Coronary artery (tissue), 2 donors: ENCODE results near the gene JARID2.
A peak's percentile ranks its signal among the peaks of the same experiment; 100 is the strongest.

ENCODE experiments used
- DNase-seq: peaks from one replicate; pipeline ENCODE4 v3.0.0-alpha.2; 2017; ENCODE audit warnings: low spot score
- H3K27ac ChIP-seq, 2 donors: fragments of 200-600 bp; sonication (generic); one replicate each; pipeline ENCODE4 v1.5.1; 2016 to 2019
- H3K4me3 ChIP-seq: fragments of 200-600 bp; sonication (generic); 2 replicates; pipeline ENCODE4 v1.5.1; 2016; ENCODE audit warnings: mild to moderate bottlenecking, moderate library complexity
- CTCF ChIP-seq: fragments of 200-600 bp; sonication (generic); IDR thresholded peaks from one replicate; pipeline ENCODE4 v1.5.1; 2019; ENCODE audit warnings: antibody characterized with exemption

The JARID2 gene

GRCh38 chr6:15297895-15298590 is 52.2 kb downstream of the JARID2 start:
- H3K27ac ChIP-seq = no peak overlapping the region
- DNase-seq = no peak
- no peak for TF ChIP-seq CTCF
- no peak overlapping the region for H3K4me3 ChIP-seq

GRCh38 chr6:15299430-15300131 is 53.7 kb downstream of the JARID2 start:
- no peak for DNase-seq
- peak overlapping the region in 1 of 2 donors; percentile 47 for H3K27ac ChIP-seq
- H3K4me3 ChIP-seq = no peak overlapping the region
- no peak for TF ChIP-seq CTCF

- TF ChIP-seq CTCF = no peak
- no peak for DNase-seq
- no peak overlapping the region for H3K4me3 ChIP-seq
- H3K27ac ChIP-seq = no peak overlapping the region
These were observed 55.5 kb downstream of the JARID2 start for GRCh38 chr6:15301179-15302006.

- Histone ChIP-seq H3K4me3 (no peak overlapping the region), H3K27ac (no peak overlapping the region)
- no peak for DNase-seq
- TF ChIP-seq CTCF = no peak
These were observed 57.5 kb downstream of the JARID2 start for GRCh38 chr6:15303162-15303919.

GRCh38 chr6:15303920-15304291 is 58.0 kb downstream of the JARID2 start:
- Histone ChIP-seq H3K27ac (no peak overlapping the region), H3K4me3 (no peak overlapping the region)
- TF ChIP-seq CTCF = no peak
- DNase-seq = no peak

GRCh38 chr6:15304337-15305042 is 58.6 kb downstream of the JARID2 start:
- TF ChIP-seq CTCF = no peak
- no peak for DNase-seq
- Histone ChIP-seq H3K4me3 (no peak overlapping the region), H3K27ac (no peak overlapping the region)
